Ammon's horn (tissue), 1 donor: ENCODE results near the gene SS18L1.
"Not testable (repeated sequence)": the region's sequence is repeated elsewhere in the genome, so short reads cannot be mapped to it uniquely, and the experiment has no call there.

Source experiments
- DNase-seq: peaks from one replicate; pipeline ENCODE4 v3.0.0-alpha.2; 2016; ENCODE audit warnings: low spot score

The SS18L1 gene, protein sequence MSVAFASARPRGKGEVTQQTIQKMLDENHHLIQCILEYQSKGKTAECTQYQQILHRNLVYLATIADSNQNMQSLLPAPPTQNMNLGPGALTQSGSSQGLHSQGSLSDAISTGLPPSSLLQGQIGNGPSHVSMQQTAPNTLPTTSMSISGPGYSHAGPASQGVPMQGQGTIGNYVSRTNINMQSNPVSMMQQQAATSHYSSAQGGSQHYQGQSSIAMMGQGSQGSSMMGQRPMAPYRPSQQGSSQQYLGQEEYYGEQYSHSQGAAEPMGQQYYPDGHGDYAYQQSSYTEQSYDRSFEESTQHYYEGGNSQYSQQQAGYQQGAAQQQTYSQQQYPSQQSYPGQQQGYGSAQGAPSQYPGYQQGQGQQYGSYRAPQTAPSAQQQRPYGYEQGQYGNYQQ

GRCh38 chr20:62143081-62143956 lies at the start of gene SS18L1, which contains the start of gene PSMA7:
SS18L1 (plus strand) TSS chr20:62143769; CDS start chr20:62143821, 52 bp downstream.
PSMA7 (minus strand) TSS chr20:62143394; CDS start chr20:62143303, 91 bp downstream.
- peak; percentile 96 for DNase-seq

- DNase-seq, result no peak
Observed at GRCh38 chr20:62096421-62097380, 46.9 kb upstream of the SS18L1 start.

DNA sequence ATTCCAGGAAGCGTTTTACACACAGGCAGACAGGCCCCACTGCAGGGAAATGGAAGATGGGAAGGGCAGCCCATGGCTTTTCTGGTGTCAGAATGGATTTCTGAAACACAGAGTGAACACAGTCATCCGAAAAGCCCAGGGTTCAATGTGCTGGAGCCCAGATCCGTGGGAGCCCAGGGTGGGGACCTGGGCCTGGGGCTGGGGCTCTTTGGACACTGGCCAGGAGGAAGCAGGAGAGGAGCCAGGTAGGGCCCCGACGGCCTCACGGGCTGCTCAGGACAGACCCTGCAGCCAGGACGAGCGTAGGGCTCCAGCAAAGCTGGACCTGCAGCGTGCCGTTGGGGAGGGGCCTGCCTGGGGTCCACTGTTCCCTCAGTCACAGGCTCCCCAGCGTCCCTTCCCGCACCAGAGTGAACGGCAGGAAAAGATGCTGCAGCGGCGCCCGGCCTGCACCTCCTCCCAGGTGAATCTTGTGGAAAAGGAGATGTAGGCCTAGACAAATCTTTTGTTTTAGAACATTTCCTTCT lies 45.6 kb upstream of the SS18L1 start:
- no peak for DNase-seq

- no peak for DNase-seq
Observed at GRCh38 chr20:62101078-62101477, 42.5 kb upstream of the SS18L1 start.

DNA sequence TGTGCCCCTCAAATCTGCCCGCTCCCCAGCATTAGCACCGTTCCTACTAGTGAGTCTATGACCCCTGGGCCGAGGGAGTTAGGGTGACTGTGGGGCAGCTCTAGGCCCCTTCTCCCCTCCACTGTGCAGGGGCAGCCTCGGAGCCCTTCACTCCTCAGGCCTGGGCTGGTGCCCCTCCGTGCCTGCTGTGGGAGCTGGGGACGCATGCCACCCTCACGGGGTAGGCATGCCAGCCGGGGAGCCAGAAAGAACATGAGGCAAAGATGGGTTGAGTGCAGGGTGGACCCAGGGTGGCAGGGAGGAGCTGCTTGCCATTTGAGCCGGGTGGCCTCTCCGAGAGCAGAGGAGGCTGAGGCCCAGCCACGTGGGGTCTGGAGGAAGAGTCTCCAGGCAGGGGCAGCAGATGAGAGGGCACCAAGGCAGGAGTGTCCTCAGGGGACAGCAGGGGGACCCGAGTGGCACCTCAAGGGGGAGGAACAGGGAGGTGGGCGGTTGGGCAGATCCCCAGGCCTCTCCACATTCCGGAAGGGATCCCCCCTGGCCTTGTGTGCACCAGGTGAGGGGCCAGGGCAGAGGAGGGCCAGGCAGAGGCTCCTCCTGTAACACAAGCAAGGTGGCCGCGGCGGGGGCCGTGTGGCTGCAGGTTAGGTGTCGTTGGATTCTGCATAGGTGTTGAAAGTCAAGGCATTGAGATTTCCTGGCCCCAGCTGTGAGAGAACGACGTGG lies 39.9 kb upstream of the SS18L1 start:
- DNase-seq, result no peak

GRCh38 chr20:62104234-62104789 lies 39.3 kb upstream of the SS18L1 start:
- no peak for DNase-seq

GRCh38 chr20:62104791-62105345 lies 38.7 kb upstream of the SS18L1 start:
- DNase-seq, result no peak

GRCh38 chr20:62105592-62105991 lies 38.0 kb upstream of the SS18L1 start:
- no peak for DNase-seq

- DNase-seq, result no peak
Observed at GRCh38 chr20:62111148-62111547, 32.4 kb upstream of the SS18L1 start.

DNA sequence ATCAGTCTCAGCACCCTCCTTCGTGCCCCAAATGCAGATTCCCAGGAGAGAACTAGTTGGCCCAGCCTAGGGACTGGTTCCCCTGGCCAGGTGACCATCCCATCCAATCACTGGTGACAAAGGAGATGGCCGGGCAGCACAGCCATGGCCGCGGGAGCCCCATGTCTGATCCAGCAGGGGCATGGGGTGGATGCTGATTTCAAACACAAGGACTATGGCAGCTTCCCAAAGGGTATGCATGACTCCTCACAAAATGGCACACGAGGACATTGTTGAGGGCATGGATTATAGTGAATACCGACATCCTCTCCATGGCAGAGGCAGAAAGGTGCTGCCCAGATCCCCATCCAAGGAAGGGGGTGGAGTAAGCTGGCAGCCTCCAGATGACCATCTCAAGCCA lies 31.2 kb upstream of the SS18L1 start:
- DNase-seq, result no peak

DNA sequence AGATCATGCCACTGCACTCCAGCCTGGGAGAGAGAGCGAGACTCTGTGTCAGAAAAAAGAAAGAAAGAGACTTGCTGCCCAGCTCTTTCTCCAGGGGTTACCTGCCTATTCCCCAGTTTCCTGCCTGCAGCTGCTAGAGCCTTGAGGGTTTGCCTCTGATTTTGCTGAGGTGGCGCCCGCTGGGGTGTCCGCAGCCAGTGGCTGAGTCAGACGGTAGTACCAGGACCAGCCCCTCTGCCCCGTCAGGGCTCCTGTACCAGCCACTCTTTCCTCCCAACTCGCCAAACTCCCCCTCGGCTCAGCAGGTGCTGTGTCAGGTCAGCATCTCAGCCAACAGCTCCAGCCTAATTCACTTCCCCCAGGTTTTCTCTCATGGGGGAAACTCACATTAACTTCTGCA lies 28.7 kb upstream of the SS18L1 start:
- no peak for DNase-seq

DNA sequence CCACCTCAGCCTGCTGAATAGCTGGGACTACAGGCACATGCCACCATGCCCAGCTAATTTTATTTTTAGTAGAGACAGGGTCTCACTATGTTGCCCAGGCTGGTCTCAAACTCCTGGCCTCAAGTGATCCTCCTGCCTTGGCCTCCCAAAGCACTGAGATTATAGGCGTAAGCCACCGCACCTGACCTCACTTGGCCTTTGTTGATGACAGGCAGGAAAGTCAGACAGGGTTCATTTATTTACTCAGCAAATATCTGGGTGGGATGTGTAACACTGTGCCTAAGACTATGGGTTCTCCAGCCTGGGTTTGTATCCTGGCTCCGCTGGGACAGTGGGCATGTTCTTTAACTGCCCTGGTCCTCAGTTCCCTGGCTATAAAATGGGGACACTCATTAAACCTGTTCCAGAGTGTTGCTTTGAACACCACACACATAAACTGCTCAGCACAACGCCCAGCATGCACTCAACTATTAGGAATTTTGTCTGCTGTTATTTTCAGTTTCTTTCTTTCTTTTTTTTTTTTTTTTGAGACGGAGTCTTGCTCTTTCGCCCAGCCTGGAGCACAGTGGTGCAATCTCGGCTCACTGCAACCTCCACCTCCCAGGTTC lies 27.7 kb upstream of the SS18L1 start:
- DNase-seq, result not testable (repeated sequence)

GRCh38 chr20:62116558-62117361 lies 26.8 kb upstream of the SS18L1 start:
- DNase-seq, result no peak

DNA sequence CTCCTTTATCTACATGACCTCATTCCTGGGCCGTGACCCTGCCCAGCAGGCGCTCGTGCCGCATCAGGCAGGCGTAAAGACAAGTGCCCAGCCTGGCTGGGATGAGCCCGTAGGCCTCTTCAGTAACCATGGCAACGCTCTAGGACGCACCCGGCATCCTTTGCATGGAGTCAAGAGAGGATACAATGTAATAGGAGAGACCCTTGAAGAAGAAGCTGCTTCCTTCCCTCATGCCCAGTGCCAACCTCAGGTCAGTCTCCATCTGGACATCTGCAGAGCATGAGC lies 26.3 kb upstream of the SS18L1 start:
- no peak for DNase-seq

DNA sequence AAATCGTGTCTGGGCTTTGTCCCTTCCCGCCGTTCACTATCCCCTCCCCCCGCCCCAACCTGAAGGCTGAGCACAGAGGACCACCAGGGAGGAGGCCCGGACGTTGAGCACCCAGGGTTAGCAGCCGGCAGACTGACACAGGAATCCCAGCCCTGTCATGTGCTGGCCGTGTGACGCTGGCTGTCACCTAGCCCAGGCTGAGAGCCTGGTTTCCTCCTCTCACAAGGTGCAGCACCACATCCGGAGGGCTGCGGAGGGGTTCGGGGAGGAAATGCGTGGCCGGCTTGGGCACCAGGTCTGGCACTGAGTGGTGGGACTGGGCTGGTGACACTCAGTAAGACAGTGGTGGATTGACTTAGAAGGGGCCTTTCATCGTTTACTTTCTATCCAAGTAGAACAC lies 25.9 kb upstream of the SS18L1 start:
- DNase-seq, result no peak

DNA sequence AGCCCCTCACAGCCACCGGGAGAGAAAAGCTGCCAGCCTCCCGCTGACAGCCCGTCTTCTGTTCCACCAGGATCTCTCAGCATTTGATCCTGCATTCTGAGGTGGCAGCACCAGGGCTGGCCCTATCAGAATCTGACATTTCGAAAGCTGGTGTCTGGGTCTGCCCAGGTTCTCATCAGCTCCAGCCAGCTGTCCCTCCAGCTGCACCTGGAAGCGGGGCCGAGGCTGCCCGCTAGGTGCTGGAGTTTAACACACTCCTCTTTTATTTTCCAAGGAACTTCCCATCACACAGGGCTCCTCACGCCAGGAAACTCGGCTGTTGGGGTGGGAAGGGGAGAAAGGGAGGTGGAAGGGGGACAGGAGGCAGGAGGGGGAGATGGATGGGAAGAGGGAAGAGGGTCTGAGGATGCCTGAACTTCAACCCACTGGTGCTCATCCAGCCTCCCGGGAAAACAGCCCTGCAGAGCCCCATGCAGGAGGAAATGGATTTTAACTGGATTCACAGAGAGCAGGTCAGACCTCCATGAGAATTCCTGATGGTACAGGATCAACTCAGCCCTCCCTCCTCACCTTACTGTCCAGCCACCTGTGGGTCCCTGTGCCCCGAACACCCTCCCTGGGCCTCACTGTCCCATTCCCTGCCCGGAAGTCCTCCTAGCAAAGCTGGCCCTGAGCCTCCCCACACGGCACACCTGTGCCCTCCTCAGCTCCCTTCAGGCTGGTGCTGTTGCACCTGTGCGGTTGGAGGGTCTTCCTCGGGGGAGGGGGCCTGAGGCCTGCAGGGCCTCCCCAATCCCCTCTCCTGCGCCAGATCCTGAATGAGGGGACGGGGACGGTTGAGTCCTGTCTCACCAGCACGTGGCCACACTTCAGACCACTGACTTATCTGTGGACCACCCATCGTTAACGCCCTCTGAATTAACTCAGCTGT lies 25.2 kb upstream of the SS18L1 start:
- no peak for DNase-seq

- no peak for DNase-seq
Observed at GRCh38 chr20:62119115-62119514, 24.5 kb upstream of the SS18L1 start.
